Measurements from ENCODE around the gene AUTS2. TPM values are rescaled to one million over a fixed set of nuclear protein-coding genes. Genes with fewer than 3 reads are reported as not detected.

The AUTS2 gene
- total RNA-seq, 1 donor from 2014 or later: 53.0 TPM

GRCh38 chr7:69910150-69910549 is 311.9 kb downstream of the AUTS2 start:
- no peak overlapping the region for H3K27ac ChIP-seq
- H3K4me1 ChIP-seq: no peaks in the 10 kb centered on the region
- no peak for DNase-seq (ENCODE audit: extremely low spot score in 2 of 2)
- no peak for TF ChIP-seq POLR2AphosphoS5 (IDR thresholded peaks at IDR 0.05; ENCODE audit: insufficient read depth in 1 of 2, low read depth in 1 of 2)
- H3K9me3 ChIP-seq: no peaks in the 10 kb centered on the region
- H3K27me3 ChIP-seq: no peaks in the 10 kb centered on the region
- intact Hi-C loops (cut with DNase I): no loop called here
- H3K4me3 ChIP-seq: no peak overlapping the region
- H3K36me3 ChIP-seq: no peaks in the 10 kb centered on the region

DNA sequence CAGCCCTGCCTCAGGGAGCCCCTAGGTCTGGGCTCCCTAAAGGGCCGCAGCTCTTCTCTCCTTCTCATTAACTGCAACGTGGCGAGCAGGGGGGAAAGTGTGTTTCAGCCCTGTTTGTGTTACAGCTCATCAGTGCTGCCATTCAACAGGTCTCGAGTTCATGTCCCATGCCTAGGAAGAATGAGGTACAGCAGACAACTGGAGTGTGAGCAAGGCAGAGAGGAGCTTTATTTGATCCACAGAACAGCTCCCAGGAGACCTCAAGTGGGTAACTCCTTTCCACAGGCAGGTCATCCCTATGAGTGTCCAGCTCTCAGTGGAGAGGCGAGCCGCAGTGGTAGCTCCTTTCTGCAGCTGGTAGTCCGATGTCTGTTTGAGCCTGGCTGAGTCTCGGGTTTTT is 313.1 kb downstream of the AUTS2 start:
- no peaks in the 10 kb centered on the region for H3K9me3 ChIP-seq
- no peaks in the 10 kb centered on the region for H3K36me3 ChIP-seq
- H3K27ac ChIP-seq: no peak overlapping the region
- H3K4me1 ChIP-seq: no peaks in the 10 kb centered on the region
- DNase-seq (ENCODE audit: extremely low spot score in 2 of 2): no peak
- intact Hi-C loops (cut with DNase I): no loop called here
- TF ChIP-seq POLR2A (IDR thresholded peaks at IDR 0.05) (no peak), POLR2AphosphoS5 (IDR thresholded peaks at IDR 0.05; ENCODE audit: insufficient read depth in 1 of 2, low read depth in 1 of 2) (no peak), CTCF (IDR thresholded peaks at IDR 0.05) (no peak)
- H3K4me3 ChIP-seq: no peak overlapping the region
- H3K27me3 ChIP-seq: no peaks in the 10 kb centered on the region

DNA sequence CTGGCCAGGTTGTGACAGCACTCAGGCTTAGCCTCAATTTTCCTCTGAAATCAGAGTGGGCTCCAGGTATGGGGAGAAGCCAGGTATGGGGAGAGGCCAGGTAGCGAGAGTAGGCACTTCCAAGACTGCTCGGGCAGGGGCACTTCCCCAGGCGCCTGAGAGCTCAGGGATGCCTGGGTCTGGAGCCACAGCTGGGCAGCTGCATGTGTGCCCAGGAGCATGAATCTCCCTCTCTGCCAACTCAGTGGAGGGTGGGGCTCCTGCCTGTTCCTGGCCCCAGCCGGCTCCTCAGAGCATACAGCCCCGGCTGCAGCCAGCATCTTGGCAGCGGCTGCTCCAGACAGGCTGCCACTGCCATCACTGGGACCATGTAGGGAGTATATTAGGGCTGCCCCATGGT is 313.9 kb downstream of the AUTS2 start:
- intact Hi-C loops (cut with DNase I): no loop called here
- Histone ChIP-seq H3K27ac (no peak overlapping the region), H3K4me1 (no peaks in the 10 kb centered on the region), H3K4me3 (no peak overlapping the region), H3K27me3 (no peaks in the 10 kb centered on the region), H3K9me3 (no peaks in the 10 kb centered on the region), H3K36me3 (no peaks in the 10 kb centered on the region)
- TF ChIP-seq CTCF (IDR thresholded peaks at IDR 0.05) (no peak), POLR2A (IDR thresholded peaks at IDR 0.05) (no peak), POLR2AphosphoS5 (IDR thresholded peaks at IDR 0.05; ENCODE audit: insufficient read depth in 1 of 2, low read depth in 1 of 2) (no peak)
- DNase-seq (ENCODE audit: extremely low spot score in 2 of 2): no peak

GRCh38 chr7:69912846-69913245 is 314.6 kb downstream of the AUTS2 start:
- no peaks in the 10 kb centered on the region for H3K4me1 ChIP-seq
- no peak overlapping the region for H3K4me3 ChIP-seq
- no peaks in the 10 kb centered on the region for H3K36me3 ChIP-seq
- no peaks in the 10 kb centered on the region for H3K9me3 ChIP-seq
- DNase-seq (ENCODE audit: extremely low spot score in 2 of 2): no peak
- TF ChIP-seq CTCF (IDR thresholded peaks at IDR 0.05) (no peak), POLR2A (IDR thresholded peaks at IDR 0.05) (no peak), POLR2AphosphoS5 (IDR thresholded peaks at IDR 0.05; ENCODE audit: insufficient read depth in 1 of 2, low read depth in 1 of 2) (no peak)
- intact Hi-C loops (cut with DNase I): no loop called here
- H3K27ac ChIP-seq: no peak overlapping the region
- H3K27me3 ChIP-seq: no peaks in the 10 kb centered on the region

GRCh38 chr7:69919426-69920111 is 321.3 kb downstream of the AUTS2 start:
- Histone ChIP-seq H3K36me3 (no peaks in the 10 kb centered on the region), H3K27me3 (no peaks in the 10 kb centered on the region), H3K9me3 (no peaks in the 10 kb centered on the region), H3K27ac (no peak overlapping the region), H3K4me1 (no peaks in the 10 kb centered on the region), H3K4me3 (no peak overlapping the region)
- TF ChIP-seq POLR2A (IDR thresholded peaks at IDR 0.05) (no peak), CTCF (IDR thresholded peaks at IDR 0.05) (no peak), POLR2AphosphoS5 (IDR thresholded peaks at IDR 0.05; ENCODE audit: insufficient read depth in 1 of 2, low read depth in 1 of 2) (no peak)
- intact Hi-C loops (cut with DNase I): no loop called here
- no peak for DNase-seq (ENCODE audit: extremely low spot score in 2 of 2)

All from vagina (tissue), 2 donors.